GM12878 (cell line): ENCODE measurements around the gene ZNF641. TPM values are rescaled to one million over a fixed set of nuclear protein-coding genes. Genes with fewer than 3 reads are reported as not detected.

Experiments
- ATAC-seq: fragments of 200-7000 bp; cut with Tn5 transposase; 3 replicates; pipeline ENCODE4 v1.9.1; 2020; ENCODE audit warnings: mild to moderate bottlenecking, moderate library complexity
- BruUV-seq: library from RNA; stranded (reverse); fragments of 400-500 nt; replicated peaks from 2 replicates; lab custom pipeline; 2021; lab: Mats Ljungman, UMichigan
- CTCF ChIA-PET: fragments of 300-600 bp; sonication (Branson Sonifier 250); formaldehyde crosslinking; extraction: SDS; loops from one replicate; lab custom pipeline; 2021; ENCODE audit warnings: inconsistent platforms; lab: Yijun Ruan, JAX
- POLR2A ChIA-PET: fragments of 350-600 bp; formaldehyde crosslinking; extraction: SDS; loops from one replicate; lab custom pipeline; 2021; ENCODE audit warnings: inconsistent platforms; lab: Charles Lee
- RAD21 ChIA-PET: fragments of 300-600 bp; sonication (Branson Sonifier 250); formaldehyde crosslinking; loops from one replicate; lab custom pipeline; 2023; ENCODE audit warnings: antibody characterized with exemption; ENCODE audit not compliant: unreplicated experiment; lab: Charles Lee
- SMC1A ChIA-PET: fragments of 300-600 bp; sonication (Branson Sonifier 250); formaldehyde crosslinking; loops from one replicate; lab custom pipeline; 2023; ENCODE audit not compliant: unreplicated experiment, uncharacterized antibody; lab: Charles Lee
- DNase-seq: peaks from one replicate; pipeline ENCODE4 v3.0.0-alpha.2; 2011; ENCODE audit warnings: low read depth, low spot score
- FAIRE-seq: peaks from 3 replicates; lab custom pipeline; 2011; peaks lifted over from hg19 to GRCh38; lab: Jason Lieb, UNC
- H2AFZ ChIP-seq: 2 replicates; pipeline ENCODE4 v1.6.0; 2011; ENCODE audit warnings: low read depth, low read length, control low read depth; ENCODE audit not compliant: control insufficient read depth
- H3K27ac ChIP-seq: 2 replicates; pipeline ENCODE4 v1.5.1; 2011; ENCODE audit warnings: control low read depth; ENCODE audit not compliant: control insufficient read depth, insufficient read depth
- H3K27me3 ChIP-seq, 2 experiments: replicated peaks in 1 of 2; 2 replicates each; pipeline versions ENCODE4 v1.6.0 to v1.6.1; 2011; ENCODE audit warnings: low read length in 1 of 2; ENCODE audit not compliant: control insufficient read depth in 2 of 2, insufficient read depth in 2 of 2
- H3K36me3 ChIP-seq, 2 experiments: 2 replicates each; pipeline ENCODE4 v1.5.1; 2011; ENCODE audit warnings: low read length in 1 of 2; ENCODE audit not compliant: control insufficient read depth in 2 of 2, insufficient read depth in 2 of 2
- H3K4me1 ChIP-seq: 2 replicates; pipeline ENCODE4 v1.6.1; 2011; ENCODE audit warnings: mild to moderate bottlenecking, low read length, moderate library complexity, mixed read lengths; ENCODE audit not compliant: control insufficient read depth, insufficient read depth
- H3K4me2 ChIP-seq: 2 replicates; pipeline ENCODE4 v1.6.0; 2011; ENCODE audit warnings: control low read depth; ENCODE audit not compliant: control insufficient read depth, insufficient read depth
- H3K4me3 ChIP-seq: fragments of 200-600 bp; sonication (generic); 2 replicates; pipeline ENCODE4 v1.5.1; 2016
- H3K79me2 ChIP-seq: 2 replicates; pipeline ENCODE4 v1.6.0; 2011; ENCODE audit warnings: low read length; ENCODE audit not compliant: control insufficient read depth, insufficient read depth
- H3K9ac ChIP-seq: 2 replicates; pipeline ENCODE4 v1.8.0; 2011; ENCODE audit warnings: low read length, control low read depth, mixed read lengths; ENCODE audit not compliant: control insufficient read depth, insufficient read depth
- H3K9me3 ChIP-seq: replicated peaks from 3 replicates; pipeline ENCODE4 v1.5.1; 2011; ENCODE audit warnings: mild to moderate bottlenecking, low read length; ENCODE audit not compliant: control insufficient read depth, insufficient read depth
- H4K20me1 ChIP-seq: 2 replicates; pipeline ENCODE4 v1.6.0; 2011; ENCODE audit not compliant: control insufficient read depth, insufficient read depth
- ASH2L ChIP-seq: fragments of 300-600, 200-600 bp; sonication (generic); IDR thresholded peaks from 2 replicates; pipeline ENCODE4 v1.6.1; 2017; ENCODE audit warnings: low read depth, mild to moderate bottlenecking, borderline replicate concordance
- CREB1 ChIP-seq: IDR thresholded peaks from 2 replicates; pipeline ENCODE4 v1.6.1; 2012; ENCODE audit warnings: low read depth, mild to moderate bottlenecking, inconsistent platforms
- RAD51 ChIP-seq: fragments of 450-650 bp; IDR thresholded peaks from 2 replicates; pipeline ENCODE4 v1.6.1; 2016; ENCODE audit warnings: moderate library complexity, mild to moderate bottlenecking, inconsistent platforms
- SMC3 ChIP-seq: IDR thresholded peaks from 2 replicates; pipeline ENCODE4 v1.6.1; 2011; ENCODE audit warnings: low read length, improper control_type of control experiment, borderline replicate concordance
- SPI1 ChIP-seq: IDR thresholded peaks from 2 replicates; pipeline ENCODE4 v1.6.1; 2011; ENCODE audit warnings: low read depth, mild to moderate bottlenecking, low read length, moderate library complexity, borderline replicate concordance; ENCODE audit not compliant: insufficient read depth
- STAT1 ChIP-seq: fragments of 450-650 bp; conservative IDR thresholded peaks from 2 replicates; pipeline ENCODE4 v1.6.1; 2014; ENCODE audit warnings: antibody characterized with exemption, mild to moderate bottlenecking
- STAT3 ChIP-seq: IDR thresholded peaks from 2 replicates; pipeline ENCODE4 v1.6.1; 2011; ENCODE audit warnings: low read depth, low read length, improper control_type of control experiment
- WRNIP1 ChIP-seq: IDR thresholded peaks from 2 replicates; pipeline ENCODE4 v1.6.1; 2011; ENCODE audit warnings: low read depth, low read length, improper control_type of control experiment, borderline replicate concordance
- ZNF622 ChIP-seq: fragments of 450-650 bp; IDR thresholded peaks from 2 replicates; pipeline ENCODE4 v1.6.1; 2017; ENCODE audit warnings: mild to moderate bottlenecking, inconsistent platforms
- WGBS: methylation state at CpG from one replicate; pipeline ENCODE4 v1.1.6; 2016; ENCODE audit warnings: low lambda C conversion rate; ENCODE audit not compliant: insufficient replicate concordance, insufficient coverage; ENCODE audit errors: missing lambda C conversion rate; 5-methylcytosine and 5-hydroxymethylcytosine counted together
- in situ Hi-C: fragments of 300-500 bp; cut with MboI; formaldehyde crosslinking; loops from 9 replicates; pipeline ENCODE4 v1.14.3; 2018; ENCODE audit warnings: mixed read lengths
- intact Hi-C: fragments of 100-400 bp; cut with micrococcal nuclease; formaldehyde crosslinking; loops from one replicate; pipeline ENCODE4 v1.14.2; 2022; ENCODE audit not compliant: unreplicated experiment
- polyA plus RNA-seq, 11 experiments: library from polyadenylated mRNA; depleted of rRNA in 4 of 11; unstranded in 6 of 11; stranded (reverse) in 5 of 11; fragments of >200 nt; fragmentation: Nextera tagmentation in 4 of 11; fragmentation: Illumina TruSeq in 1 of 11; extraction: Ambion mirVana in 4 of 11; extraction: Trizol in 1 of 11; gene quantifications; 1 replicate in 1 of 11; 2 replicates in 10 of 11; pipeline versions ENCODE4 v1.2.1 to v1.2.3, GENCODE V29; 2011 to 2016; ENCODE audit warnings: inconsistent platforms in 2 of 11, missing spikeins in 2 of 11, low read depth in 1 of 11
- total RNA-seq, 4 experiments: library from RNA; depleted of rRNA in 3 of 4; stranded (reverse); fragments of >200 nt in 3 of 4; fragmentation: Illumina TruSeq in 1 of 4; extraction: Trizol in 1 of 4; gene quantifications; 2 replicates each; pipeline versions ENCODE4 v1.2.1 to v1.2.3, GENCODE V29; 2013 to 2021
- TF ChIP-seq, protein P1 (sequence below): IDR thresholded peaks from 2 replicates; pipeline ENCODE4 v1.6.1; 2011; ENCODE audit warnings: low read depth, low read length, improper control_type of control experiment, borderline replicate concordance
- TF ChIP-seq, protein P2 (sequence below): IDR thresholded peaks from 2 replicates; pipeline ENCODE4 v1.6.1; 2012; ENCODE audit warnings: low read depth, low read length, improper control_type of control experiment

ZNF641 gene
- total and polyA plus RNA-seq, 10 of the 15 experiments (the other 5 are each of a cell fraction or from before 2014, with no cell fraction given): 1.1 to 10.3 (median 6.3) TPM

DNA sequence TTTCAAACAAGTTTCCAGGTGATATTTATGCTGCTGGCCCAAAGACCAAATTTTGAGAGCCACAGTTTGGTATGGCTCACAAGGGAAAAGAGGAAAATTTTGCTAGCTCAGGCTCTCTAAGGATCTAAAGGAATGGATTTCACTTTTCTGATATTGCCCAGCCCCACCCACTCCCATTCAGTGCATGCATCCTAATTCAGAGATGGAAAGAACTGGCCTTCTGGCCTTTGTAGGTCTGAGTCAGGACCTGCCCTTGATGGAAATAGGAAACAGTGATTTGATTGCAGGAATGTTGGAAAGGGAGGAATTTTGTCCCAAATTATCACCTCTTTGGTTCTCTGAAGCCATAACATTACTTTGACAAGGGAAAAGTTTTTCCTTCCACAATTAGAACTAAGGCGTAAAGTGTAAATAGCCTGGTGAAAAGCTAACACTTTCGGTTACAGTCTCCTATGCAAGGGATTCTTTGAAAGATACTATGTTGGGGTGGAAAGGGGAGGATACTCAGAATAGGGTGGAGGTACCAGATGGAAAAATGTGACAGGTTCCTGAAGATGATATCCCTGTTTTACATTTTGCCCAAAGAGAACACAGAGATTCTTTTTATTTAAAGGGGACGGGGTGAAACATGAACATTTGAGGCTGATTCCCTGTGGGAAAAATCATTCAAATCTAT, 11.1 kb downstream of the ZNF641 start:
- no peak overlapping the region for H3K4me2 ChIP-seq
- no peaks in the 10 kb centered on the region for H3K79me2 ChIP-seq
- ChIA-PET RAD21 (no interaction called here), POLR2A (interaction anchor here (1.6 kb wide), 1 partner anchor 14 kb away, joined by 3 read pairs; no protein-coding TSS in a partner anchor), SMC1A (interaction anchor here (1.0 kb wide), 1 partner anchor 12 kb away, joined by 3 read pairs; no protein-coding TSS in a partner anchor), CTCF (interaction anchor here (2.3 kb wide), 1 partner anchor 278 kb away, joined by 7 read pairs; no protein-coding TSS in a partner anchor)
- H3K27ac ChIP-seq: no peak overlapping the region
- ATAC-seq: no peak
- no peak for FAIRE-seq
- H3K9me3 ChIP-seq: no peaks in the 10 kb centered on the region
- H4K20me1 ChIP-seq: no peaks in the 10 kb centered on the region
- H3K9ac ChIP-seq: no peak overlapping the region
- peaks cover 0 to 4% of the 10 kb centered on the region in 2 experiments; a peak in 2 of 4 replicates for H3K36me3 ChIP-seq
- intact Hi-C loops: no loop called here
- in situ Hi-C loops: no loop called here
- TF ChIP-seq ZNF622 (no peak), WRNIP1 (no peak), SPI1 (no peak), STAT1 (no peak), SMC3 (no peak), RAD51 (no peak), ASH2L (no peak), STAT3 (no peak), CREB1 (no peak)
- TF ChIP-seq, protein P1, sequence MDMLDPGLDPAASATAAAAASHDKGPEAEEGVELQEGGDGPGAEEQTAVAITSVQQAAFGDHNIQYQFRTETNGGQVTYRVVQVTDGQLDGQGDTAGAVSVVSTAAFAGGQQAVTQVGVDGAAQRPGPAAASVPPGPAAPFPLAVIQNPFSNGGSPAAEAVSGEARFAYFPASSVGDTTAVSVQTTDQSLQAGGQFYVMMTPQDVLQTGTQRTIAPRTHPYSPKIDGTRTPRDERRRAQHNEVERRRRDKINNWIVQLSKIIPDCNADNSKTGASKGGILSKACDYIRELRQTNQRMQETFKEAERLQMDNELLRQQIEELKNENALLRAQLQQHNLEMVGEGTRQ: no peak
- TF ChIP-seq, protein P2, sequence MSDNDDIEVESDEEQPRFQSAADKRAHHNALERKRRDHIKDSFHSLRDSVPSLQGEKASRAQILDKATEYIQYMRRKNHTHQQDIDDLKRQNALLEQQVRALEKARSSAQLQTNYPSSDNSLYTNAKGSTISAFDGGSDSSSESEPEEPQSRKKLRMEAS: no peak
- no peaks in the 10 kb centered on the region for H3K27me3 ChIP-seq
- no peak for DNase-seq
- no peaks in the 10 kb centered on the region for H3K4me1 ChIP-seq
- WGBS: 94% methylated on average over 3 of the region's 3 CpGs
- no TSS peak for BruUV-seq
- no peak overlapping the region for H2AFZ ChIP-seq
- H3K4me3 ChIP-seq: no peak overlapping the region
